ENCODE measurements around the gene PLA2G1B. TPM values are rescaled to one million over a fixed set of nuclear protein-coding genes. Genes with fewer than 3 reads are reported as not detected.
"Not testable (repeated sequence)": the region's sequence is repeated elsewhere in the genome, so short reads cannot be mapped to it uniquely, and the experiment has no call there.

The PLA2G1B gene
- total and polyA plus RNA-seq, 4 experiments from 2014 or later: 0.99 TPM; not detected in 3

GRCh38 chr12:120339256-120339655 is 11.7 kb upstream of the PLA2G1B start:
- peak overlapping the region in 1 of 7 donors; percentile 42 for H3K27ac Mint-ChIP-seq
- H3K36me3 ChIP-seq (ENCODE audit: insufficient read depth, low read length): no peaks in the 10 kb centered on the region
- ChIA-PET POLR2A (ENCODE audit: partially characterized antibody) (no interaction called here), CTCF (ENCODE audit: partially characterized antibody) (interaction anchor here (0.7 kb wide), 1 partner anchor 12 kb away, joined by 3 read pairs; no protein-coding TSS in a partner anchor)
- no peak overlapping the region for H3K27ac ChIP-seq (ENCODE audit: low read depth, low read length)
- peaks cover 5 to 8% of the 10 kb centered on the region in 2 donors for H3K27me3 Mint-ChIP-seq
- peaks cover 0 to 2% (median 0%) of the 10 kb centered on the region in 4 donors for H3K4me1 Mint-ChIP-seq
- H3K4me1 ChIP-seq (ENCODE audit: insufficient read depth, low read length): no peaks in the 10 kb centered on the region
- intact Hi-C loops (cut with micrococcal nuclease): no loop called here
- no peaks in the 10 kb centered on the region for H3K9me3 ChIP-seq (ENCODE audit: control insufficient read depth in 1 of 2, low read length in 2 of 2)
- H3K36me3 Mint-ChIP-seq: peaks cover 3 to 8% of the 10 kb centered on the region in 2 donors
- no peaks in the 10 kb centered on the region for H3K27me3 ChIP-seq (ENCODE audit: insufficient read depth, low read length)
- H3K9me3 Mint-ChIP-seq: peaks cover 0 to 26% (median 19%) of the 10 kb centered on the region in 8 donors
- DNase-seq: no peak
- H3K4me3 Mint-ChIP-seq: no peak overlapping the region
- no peak overlapping the region for H3K4me3 ChIP-seq (ENCODE audit: low read length in 2 of 2)

- no peaks in the 10 kb centered on the region for H3K27me3 ChIP-seq (ENCODE audit: insufficient read depth, low read length)
- DNase-seq: no peak
- ChIA-PET CTCF (ENCODE audit: partially characterized antibody) (no interaction called here), POLR2A (ENCODE audit: partially characterized antibody) (no interaction called here)
- peaks cover 5% of the 10 kb centered on the region in 2 donors for H3K27me3 Mint-ChIP-seq
- no peaks in the 10 kb centered on the region for H3K9me3 ChIP-seq (ENCODE audit: control insufficient read depth in 1 of 2, low read length in 2 of 2)
- H3K9me3 Mint-ChIP-seq: peaks cover 0 to 26% (median 19%) of the 10 kb centered on the region in 8 donors
- intact Hi-C loops (cut with micrococcal nuclease): no loop called here
- H3K4me3 Mint-ChIP-seq: no peak overlapping the region
- no peaks in the 10 kb centered on the region for H3K4me1 ChIP-seq (ENCODE audit: insufficient read depth, low read length)
- peaks cover 3 to 8% of the 10 kb centered on the region in 2 donors for H3K36me3 Mint-ChIP-seq
- no peaks in the 10 kb centered on the region for H3K36me3 ChIP-seq (ENCODE audit: insufficient read depth, low read length)
- peaks cover 0 to 2% (median 0%) of the 10 kb centered on the region in 4 donors for H3K4me1 Mint-ChIP-seq
- no peak overlapping the region for H3K4me3 ChIP-seq (ENCODE audit: low read length in 2 of 2)
- no peak overlapping the region for H3K27ac Mint-ChIP-seq
- H3K27ac ChIP-seq (ENCODE audit: low read depth, low read length): no peak overlapping the region
Observed at GRCh38 chr12:120337730-120338129, 10.2 kb upstream of the PLA2G1B start.

- DNase-seq; H3K4me1 Mint-ChIP-seq; H3K36me3 Mint-ChIP-seq; CTCF ChIA-PET (ENCODE audit: partially characterized antibody); H3K27me3 ChIP-seq (ENCODE audit: insufficient read depth, low read length); H3K9me3 ChIP-seq (ENCODE audit: control insufficient read depth in 1 of 2, low read length in 2 of 2); H3K27ac ChIP-seq (ENCODE audit: low read depth, low read length); H3K4me3 Mint-ChIP-seq; POLR2A ChIA-PET (ENCODE audit: partially characterized antibody); H3K27ac Mint-ChIP-seq; H3K27me3 Mint-ChIP-seq; intact Hi-C loops (cut with micrococcal nuclease); H3K4me3 ChIP-seq (ENCODE audit: low read length in 2 of 2); H3K36me3 ChIP-seq (ENCODE audit: insufficient read depth, low read length); H3K4me1 ChIP-seq (ENCODE audit: insufficient read depth, low read length): not testable (repeated sequence)
- peaks cover 0 to 26% (median 19%) of the 10 kb centered on the region in 8 donors for H3K9me3 Mint-ChIP-seq
Observed at GRCh38 chr12:120336392-120336791, 8.8 kb upstream of the PLA2G1B start.

GRCh38 chr12:120335447-120335846 is 7.9 kb upstream of the PLA2G1B start:
- H3K9me3 ChIP-seq (ENCODE audit: control insufficient read depth in 1 of 2, low read length in 2 of 2); POLR2A ChIA-PET (ENCODE audit: partially characterized antibody); H3K36me3 ChIP-seq (ENCODE audit: insufficient read depth, low read length); H3K4me1 Mint-ChIP-seq; H3K4me3 Mint-ChIP-seq; H3K36me3 Mint-ChIP-seq; H3K27me3 ChIP-seq (ENCODE audit: insufficient read depth, low read length); H3K27me3 Mint-ChIP-seq; H3K27ac Mint-ChIP-seq; H3K27ac ChIP-seq (ENCODE audit: low read depth, low read length); H3K4me1 ChIP-seq (ENCODE audit: insufficient read depth, low read length); DNase-seq; intact Hi-C loops (cut with micrococcal nuclease); H3K4me3 ChIP-seq (ENCODE audit: low read length in 2 of 2): not testable (repeated sequence)
- H3K9me3 Mint-ChIP-seq: peaks cover 0 to 26% (median 19%) of the 10 kb centered on the region in 8 donors
- CTCF ChIA-PET (ENCODE audit: partially characterized antibody): interaction anchor here (0.9 to 1.0 kb wide), 2 partner anchors 11 to 13 kb away, joined by 3 read pairs; no protein-coding TSS in a partner anchor

- no peak for DNase-seq
- H3K27ac Mint-ChIP-seq: no peak overlapping the region
- H3K27me3 Mint-ChIP-seq: peaks cover 0 to 6% of the 10 kb centered on the region in 2 donors
- no peaks in the 10 kb centered on the region for H3K36me3 ChIP-seq (ENCODE audit: insufficient read depth, low read length)
- H3K4me3 Mint-ChIP-seq: no peak overlapping the region
- H3K9me3 Mint-ChIP-seq: peaks cover 0 to 15% (median 7%) of the 10 kb centered on the region in 8 donors
- no peak overlapping the region for H3K27ac ChIP-seq (ENCODE audit: low read depth, low read length)
- H3K27me3 ChIP-seq (ENCODE audit: insufficient read depth, low read length): no peaks in the 10 kb centered on the region
- no peaks in the 10 kb centered on the region for H3K4me1 ChIP-seq (ENCODE audit: insufficient read depth, low read length)
- CTCF ChIA-PET (ENCODE audit: partially characterized antibody): interaction anchor here (1.2 kb wide), 1 partner anchor 8 kb away, joined by 7 read pairs; no protein-coding TSS in a partner anchor
- POLR2A ChIA-PET (ENCODE audit: partially characterized antibody): no interaction called here
- H3K9me3 ChIP-seq (ENCODE audit: control insufficient read depth in 1 of 2, low read length in 2 of 2): no peaks in the 10 kb centered on the region
- no peak overlapping the region for H3K4me3 ChIP-seq (ENCODE audit: low read length in 2 of 2)
- intact Hi-C loops (cut with micrococcal nuclease): no loop called here
- peaks cover 0 to 2% (median 0%) of the 10 kb centered on the region in 4 donors for H3K4me1 Mint-ChIP-seq
- H3K36me3 Mint-ChIP-seq: peaks cover 0 to 3% of the 10 kb centered on the region in 2 donors
Observed at GRCh38 chr12:120332523-120332922, 4.9 kb upstream of the PLA2G1B start.

- H3K27me3 Mint-ChIP-seq: peaks cover 0 to 6% of the 10 kb centered on the region in 2 donors
- POLR2A ChIA-PET (ENCODE audit: partially characterized antibody): no interaction called here
- H3K27ac ChIP-seq (ENCODE audit: low read depth, low read length): no peak overlapping the region
Observed at GRCh38 chr12:120332041-120332440, 4.5 kb upstream of the PLA2G1B start.

GRCh38 chr12:120331390-120331789 is 3.8 kb upstream of the PLA2G1B start:
- no peak overlapping the region for H3K4me3 ChIP-seq (ENCODE audit: low read length in 2 of 2)
- ChIA-PET CTCF (ENCODE audit: partially characterized antibody) (no interaction called here), POLR2A (ENCODE audit: partially characterized antibody) (no interaction called here)
- Mint-ChIP-seq H3K27me3 (peaks cover 0 to 6% of the 10 kb centered on the region in 2 donors), H3K4me3 (no peak overlapping the region), H3K9me3 (peaks cover 0 to 5% (median under 1%) of the 10 kb centered on the region in 8 donors), H3K36me3 (no peaks in the 10 kb centered on the region), H3K27ac (no peak overlapping the region), H3K4me1 (peaks cover 0 to 2% (median 0%) of the 10 kb centered on the region in 4 donors)
- H3K9me3 ChIP-seq (ENCODE audit: control insufficient read depth in 1 of 2, low read length in 2 of 2): no peaks in the 10 kb centered on the region
- no peaks in the 10 kb centered on the region for H3K27me3 ChIP-seq (ENCODE audit: insufficient read depth, low read length)
- intact Hi-C loops (cut with micrococcal nuclease): no loop called here
- DNase-seq: no peak
- no peak overlapping the region for H3K27ac ChIP-seq (ENCODE audit: low read depth, low read length)
- H3K4me1 ChIP-seq (ENCODE audit: insufficient read depth, low read length): no peaks in the 10 kb centered on the region
- H3K36me3 ChIP-seq (ENCODE audit: insufficient read depth, low read length): no peaks in the 10 kb centered on the region

More at GRCh38 chr12:120332041-120332440, 4.5 kb upstream of the PLA2G1B start:
- CTCF ChIA-PET (ENCODE audit: partially characterized antibody): interaction anchor here (1.2 kb wide), 1 partner anchor 8 kb away, joined by 7 read pairs; no protein-coding TSS in a partner anchor
- H3K36me3 ChIP-seq (ENCODE audit: insufficient read depth, low read length): no peaks in the 10 kb centered on the region
- no peak overlapping the region for H3K4me3 Mint-ChIP-seq
- no peak for DNase-seq
- H3K4me1 Mint-ChIP-seq: peaks cover 0 to 2% (median 0%) of the 10 kb centered on the region in 4 donors
- H3K4me1 ChIP-seq (ENCODE audit: insufficient read depth, low read length): no peaks in the 10 kb centered on the region
- no peaks in the 10 kb centered on the region for H3K27me3 ChIP-seq (ENCODE audit: insufficient read depth, low read length)
- no peak overlapping the region for H3K4me3 ChIP-seq (ENCODE audit: low read length in 2 of 2)
- intact Hi-C loops (cut with micrococcal nuclease): no loop called here
- peaks cover 0 to 10% (median 4%) of the 10 kb centered on the region in 8 donors for H3K9me3 Mint-ChIP-seq
- H3K36me3 Mint-ChIP-seq: no peaks in the 10 kb centered on the region
- no peaks in the 10 kb centered on the region for H3K9me3 ChIP-seq (ENCODE audit: control insufficient read depth in 1 of 2, low read length in 2 of 2)
- H3K27ac Mint-ChIP-seq: no peak overlapping the region

All from CD4-positive, alpha-beta memory T cell (primary cell).